NCI-H2171 (cell line): ENCODE data around the gene TMEM178A.

Source experiments
- DNase-seq: peaks from one replicate; lab custom pipeline; 2025; lab: John Stamatoyannopoulos, UW

TMEM178A gene

DNA sequence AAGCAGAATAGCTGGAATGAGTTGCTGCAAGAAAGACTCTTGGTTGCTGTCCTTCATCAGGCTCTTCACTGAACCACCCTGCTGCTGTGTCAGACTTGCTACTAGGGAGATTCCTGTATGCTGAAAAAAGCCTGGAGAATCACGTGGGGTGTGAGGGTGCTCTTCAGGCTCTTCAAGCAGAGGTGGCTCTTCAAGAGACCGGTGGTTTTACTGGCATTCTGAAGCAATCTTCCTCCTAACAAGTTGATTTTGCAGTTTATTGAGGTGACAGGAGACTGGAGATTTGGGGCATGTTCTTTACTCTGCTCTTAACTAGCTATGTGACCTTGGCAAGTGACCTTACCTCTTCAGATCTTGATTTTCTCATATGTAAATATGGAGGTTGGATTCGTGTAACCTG lies 14.1 kb downstream of the TMEM178A start:
- DNase-seq, result no peak

DNA sequence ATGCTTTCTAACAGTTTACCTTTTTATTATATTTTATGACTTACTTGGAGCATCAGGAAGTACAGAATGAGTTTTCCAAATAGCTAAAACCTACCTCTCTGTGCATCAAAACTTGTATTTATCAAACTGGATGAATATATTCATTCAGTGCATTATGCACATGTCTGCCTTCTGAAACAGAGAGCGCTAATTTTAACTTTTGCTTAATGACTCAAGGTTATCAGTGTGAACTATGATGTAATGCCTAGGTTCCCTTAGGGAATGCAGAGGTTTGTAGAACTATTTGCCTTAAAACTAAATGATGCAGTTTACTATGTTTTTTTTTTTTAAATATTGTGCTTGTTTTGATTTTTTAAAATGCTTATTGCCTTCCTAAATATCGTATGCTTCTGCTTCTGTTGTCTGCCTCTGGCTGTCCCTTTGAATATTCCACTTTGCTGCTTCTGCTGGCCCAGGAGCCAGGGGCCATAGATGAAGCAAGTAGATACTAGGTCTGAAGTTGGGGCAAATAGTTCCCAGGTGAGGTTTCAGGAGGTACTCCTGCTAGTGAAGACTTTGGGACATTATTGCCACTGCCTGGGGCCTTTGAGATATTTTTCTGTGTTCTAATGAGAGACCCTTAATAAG lies 16.5 kb downstream of the TMEM178A start:
- no peak for DNase-seq

DNA sequence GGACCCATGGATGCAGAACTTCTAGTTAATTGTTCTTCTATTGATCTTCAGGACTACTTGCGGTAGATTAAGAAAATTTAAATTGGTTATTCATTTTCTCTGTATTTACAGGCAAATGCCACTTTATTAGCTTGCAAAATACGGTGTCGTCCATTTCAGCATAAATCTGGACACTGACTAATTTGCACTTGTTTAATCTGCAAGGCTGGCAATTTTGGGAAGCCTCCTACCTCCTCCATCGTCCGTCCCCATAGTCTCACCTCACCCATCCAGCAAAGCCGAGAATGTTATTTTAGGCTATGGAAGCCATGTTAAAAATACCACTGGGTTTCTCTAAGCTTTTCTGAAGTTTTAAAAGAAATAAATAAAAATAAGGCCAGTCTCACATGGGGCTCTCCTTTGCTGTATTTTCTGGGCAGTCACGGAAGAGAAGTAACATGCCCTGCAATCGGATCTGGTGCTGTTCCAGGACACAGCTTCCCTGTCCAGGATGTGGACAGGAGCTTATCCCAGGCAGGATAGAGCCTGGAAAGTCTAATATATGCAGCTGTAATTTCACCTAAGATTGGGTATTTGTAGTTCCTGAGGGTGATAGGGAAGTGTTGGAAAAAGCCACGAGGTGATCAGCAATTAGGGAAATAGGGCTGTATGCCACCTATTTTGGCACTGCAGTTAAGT lies 17.4 kb downstream of the TMEM178A start:
- no peak for DNase-seq

DNA sequence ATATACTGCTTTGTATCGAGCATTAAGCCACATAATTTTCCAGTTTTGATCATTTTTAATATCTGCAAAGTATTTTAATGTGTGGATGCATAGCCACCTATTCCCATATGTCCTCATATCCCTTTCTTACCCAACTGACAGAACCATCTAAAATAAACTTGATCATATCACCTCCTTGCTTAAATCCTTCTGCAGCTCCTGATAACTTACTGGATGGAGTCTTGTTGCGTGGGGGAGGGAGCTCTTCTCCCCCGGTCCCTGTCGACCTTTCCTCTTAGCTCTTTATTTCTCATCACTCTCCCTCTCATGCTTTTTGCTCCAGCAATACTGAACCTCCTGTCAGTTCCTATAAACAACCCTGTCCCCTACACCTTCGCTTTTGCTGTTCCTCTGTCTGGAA lies 18.7 kb downstream of the TMEM178A start:
- DNase-seq, result no peak

DNA sequence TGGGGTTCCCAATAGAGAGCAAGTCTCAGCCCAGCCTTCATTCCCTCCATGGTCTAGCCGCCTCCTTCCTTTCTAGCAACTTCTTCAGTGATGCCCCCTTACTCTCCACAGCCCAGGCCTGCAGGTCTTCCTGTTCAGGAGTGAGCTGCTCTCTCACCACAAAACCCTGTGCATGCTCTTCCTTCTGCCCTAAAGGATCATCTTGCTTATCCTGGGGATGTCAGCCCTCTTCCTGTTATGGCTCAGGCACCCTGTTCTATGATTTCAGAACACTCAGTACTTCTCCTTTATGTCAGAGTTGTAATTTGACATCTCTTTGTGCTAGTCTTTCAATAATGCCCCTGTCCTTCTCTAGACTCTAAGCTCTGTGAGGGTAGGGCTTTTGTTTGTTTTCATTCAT lies 19.4 kb downstream of the TMEM178A start:
- DNase-seq, result no peak

DNA sequence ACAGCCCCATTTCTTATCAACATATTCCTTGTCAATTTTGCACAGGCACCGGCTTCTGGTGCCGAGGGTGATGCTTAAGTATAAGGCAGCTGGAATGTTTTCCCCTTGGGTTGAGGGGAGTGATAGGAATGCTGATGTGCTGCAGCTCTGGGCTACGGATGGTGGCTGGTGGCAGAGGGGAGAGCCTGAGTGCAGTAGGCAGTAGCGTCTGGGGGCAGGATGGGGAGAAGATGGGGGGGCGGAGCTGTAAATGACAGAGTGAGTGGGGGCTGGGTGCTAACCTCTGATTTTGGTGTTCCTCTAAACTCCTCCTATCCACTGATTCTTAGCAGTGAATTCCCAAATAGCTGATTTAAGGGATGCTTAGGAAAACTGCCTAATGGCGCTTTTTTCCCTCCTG lies 20.7 kb downstream of the TMEM178A start:
- no peak for DNase-seq

DNA sequence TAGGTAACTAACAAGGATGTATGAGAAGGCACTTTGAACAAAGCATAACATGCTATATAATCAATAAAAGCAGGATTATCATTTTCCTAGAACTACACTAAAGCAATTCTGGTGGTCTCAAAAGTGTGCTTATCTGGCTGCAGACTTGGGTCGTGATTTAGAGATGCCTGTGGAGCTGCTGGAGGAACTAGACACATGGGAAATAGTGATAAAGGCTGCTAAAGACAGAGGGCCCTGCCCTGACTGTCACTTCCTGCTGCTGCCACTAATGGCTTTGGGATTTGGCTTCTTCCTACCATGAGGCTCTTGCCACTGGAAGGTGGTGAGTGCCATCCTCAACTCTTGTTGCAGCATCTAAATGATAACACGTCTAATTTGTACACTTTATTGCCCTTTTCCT lies 22.5 kb downstream of the TMEM178A start:
- DNase-seq, result no peak

DNA sequence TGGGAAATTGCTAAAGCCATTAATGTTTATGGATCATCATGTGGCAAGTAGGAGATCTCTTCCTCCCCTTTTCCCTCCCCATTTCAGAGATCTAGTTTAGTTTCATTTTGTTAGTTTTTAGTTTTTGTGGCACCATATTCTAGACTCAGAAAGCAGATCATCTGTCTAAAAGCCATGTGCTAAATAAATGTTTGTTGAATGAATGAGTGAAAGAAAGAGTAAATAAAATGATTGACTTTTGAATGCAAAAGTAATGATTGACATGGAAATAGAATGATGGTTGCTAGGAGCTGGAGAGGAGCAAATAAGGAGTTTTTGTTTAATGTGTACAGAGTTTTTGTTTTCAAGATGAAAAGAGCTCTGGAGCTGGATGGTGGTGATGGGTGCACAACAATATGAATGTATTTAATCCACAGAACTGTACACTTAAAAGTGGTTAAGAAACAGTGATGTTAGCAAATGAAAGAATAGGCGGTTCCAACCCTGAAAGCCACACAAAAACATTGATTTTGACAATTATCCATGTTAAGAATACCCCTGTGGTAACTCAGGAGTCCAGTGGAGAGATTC lies 23.6 kb downstream of the TMEM178A start:
- no peak for DNase-seq

DNA sequence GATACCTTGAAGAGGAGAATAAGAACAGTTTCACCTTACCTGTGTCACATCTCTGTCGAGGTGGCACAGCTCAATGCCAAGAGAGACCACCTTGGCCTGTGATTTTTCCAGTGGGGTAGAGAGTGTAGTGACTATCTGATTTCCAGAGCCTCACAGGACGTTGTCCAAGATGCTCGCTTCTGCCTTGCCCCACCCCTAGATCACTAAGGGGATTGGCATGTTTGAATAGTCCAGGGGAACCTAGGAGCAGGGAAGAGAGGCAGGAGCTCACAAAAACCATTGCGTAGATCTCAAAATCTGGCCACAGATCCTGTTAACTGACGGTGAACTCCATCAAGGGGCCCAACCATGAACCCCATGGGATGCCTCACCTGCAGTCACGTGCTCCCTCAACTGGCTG lies 24.2 kb downstream of the TMEM178A start:
- no peak for DNase-seq

DNA sequence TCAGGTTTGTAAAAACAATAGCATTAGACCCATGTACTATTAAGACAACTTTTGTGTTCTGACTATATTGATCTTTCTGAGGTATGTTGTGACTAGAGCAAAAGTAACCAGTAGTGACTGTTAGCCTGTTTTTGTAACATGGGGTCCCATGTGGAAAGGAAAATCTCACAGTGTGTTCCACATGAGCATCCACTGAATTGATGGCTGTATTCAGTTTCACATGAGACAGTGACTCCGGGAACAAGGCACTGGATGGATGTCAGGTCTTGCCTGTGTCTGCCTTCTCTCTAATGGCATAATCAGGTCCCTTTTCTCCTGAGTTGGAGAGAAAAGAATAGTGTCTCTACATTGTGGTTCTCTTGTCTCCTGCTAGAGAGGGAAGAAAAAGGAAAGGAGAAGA lies 27.5 kb downstream of the TMEM178A start:
- DNase-seq, result no peak

DNA sequence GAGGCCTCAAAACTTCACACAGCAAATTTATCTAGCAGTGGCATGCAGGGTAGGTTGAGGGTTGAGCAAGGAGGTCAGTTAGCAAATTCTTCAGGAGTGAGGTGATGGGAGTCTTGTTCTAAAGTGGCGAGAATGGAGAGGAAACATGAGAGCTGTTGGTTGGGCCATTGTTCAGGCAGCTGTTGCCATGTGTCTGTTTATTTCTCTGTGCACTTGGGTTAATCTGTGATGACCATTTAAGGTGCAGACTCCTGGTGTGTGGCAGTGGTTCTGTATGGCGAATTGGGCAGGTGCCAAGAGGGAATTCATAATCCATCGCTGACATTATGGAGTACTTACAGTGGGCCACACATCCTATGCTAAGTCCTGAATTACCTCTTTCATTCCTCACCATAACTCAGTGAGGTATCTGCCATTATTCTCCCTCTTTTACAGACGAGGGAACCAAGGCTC lies 30.4 kb downstream of the TMEM178A start:
- peak; percentile 57 for DNase-seq

DNA sequence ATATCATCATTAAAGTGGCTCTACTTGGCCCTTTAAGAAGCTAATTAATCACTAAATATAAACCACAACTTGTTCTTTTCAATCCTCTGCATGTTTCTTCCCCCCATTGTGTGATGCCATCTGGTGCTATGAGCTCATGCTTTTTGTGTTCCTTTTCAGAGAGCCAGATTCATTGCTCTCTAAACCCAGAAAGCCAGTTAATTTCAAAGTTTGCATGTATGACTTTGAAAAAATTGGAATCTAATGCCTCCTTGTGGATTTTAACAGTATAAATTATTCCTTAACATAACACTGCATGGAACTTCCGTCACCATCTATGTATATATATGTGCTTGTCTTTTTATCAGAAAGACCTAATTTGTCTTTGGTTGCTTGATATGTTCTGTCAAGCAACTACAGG lies 31.1 kb downstream of the TMEM178A start:
- DNase-seq, result peak; percentile 34

DNA sequence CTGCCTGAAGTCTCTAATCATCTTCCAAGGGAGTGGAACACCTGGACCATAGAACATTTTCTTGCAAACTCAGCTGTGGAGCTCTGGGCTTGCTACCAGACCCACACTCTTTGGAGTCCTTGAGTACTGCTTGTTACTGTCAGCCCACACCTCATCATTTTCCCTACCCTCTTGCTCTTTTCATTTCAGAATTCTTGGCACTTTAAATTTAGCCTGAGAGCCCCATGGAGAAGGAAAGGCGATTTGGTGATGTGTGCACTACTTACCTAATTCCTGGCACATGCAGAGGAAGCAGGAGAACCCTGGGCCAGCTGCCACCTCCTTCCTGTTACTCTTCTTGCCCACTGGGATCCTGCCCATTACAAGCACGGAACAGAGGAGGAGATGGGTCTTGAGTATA lies 31.7 kb downstream of the TMEM178A start:
- no peak for DNase-seq

DNA sequence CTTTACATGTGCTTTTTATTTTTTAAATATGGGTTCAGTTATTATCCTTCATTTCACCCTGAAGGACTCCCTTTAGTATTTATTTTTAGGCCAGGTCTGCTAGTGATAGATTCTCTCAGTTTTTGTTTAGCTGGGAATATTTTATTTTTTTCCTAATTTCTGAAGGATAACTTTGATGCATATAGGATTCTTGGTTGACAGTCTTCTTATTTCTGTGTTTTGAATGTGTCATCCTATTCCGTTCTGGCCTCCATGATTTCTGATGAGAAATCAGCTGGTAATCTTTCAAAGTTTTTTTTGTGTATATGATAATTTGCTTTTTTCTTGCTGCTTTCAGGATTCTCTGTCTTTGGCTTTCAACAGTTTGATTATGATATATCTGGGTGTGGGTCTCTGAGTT lies 35.4 kb downstream of the TMEM178A start:
- DNase-seq, result no peak

DNA sequence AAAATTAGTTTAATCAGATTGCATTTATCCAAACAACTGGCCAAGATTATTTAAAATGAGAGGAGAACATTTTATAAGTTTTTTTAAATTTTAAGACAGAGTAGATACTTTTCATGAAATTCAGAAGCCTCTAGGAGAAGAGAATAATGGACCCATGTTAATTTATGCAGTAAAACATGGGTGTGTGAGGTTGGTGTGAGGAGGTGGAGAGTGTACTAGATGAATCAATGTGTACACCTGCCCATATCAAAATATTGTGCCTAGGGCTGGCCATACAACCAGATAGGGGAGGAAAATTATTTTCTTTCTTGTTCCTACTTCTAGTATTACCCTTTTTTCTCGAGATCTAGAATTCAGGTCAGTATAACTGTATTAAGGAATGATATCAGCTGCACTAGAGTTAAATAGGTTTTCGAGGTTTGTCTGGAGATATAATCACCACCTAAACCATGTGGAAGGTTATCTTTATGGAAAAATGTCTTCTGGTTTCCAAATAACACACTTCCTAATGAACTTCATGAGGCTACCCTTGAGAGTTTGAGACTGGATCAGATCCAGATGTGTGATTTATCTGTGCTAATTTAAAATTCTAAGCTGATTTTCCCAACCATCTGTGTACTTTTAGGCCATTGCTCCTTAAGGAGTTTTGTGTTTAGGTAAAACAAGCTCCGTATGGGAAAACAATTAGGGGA lies 37.6 kb downstream of the TMEM178A start:
- DNase-seq, result no peak

DNA sequence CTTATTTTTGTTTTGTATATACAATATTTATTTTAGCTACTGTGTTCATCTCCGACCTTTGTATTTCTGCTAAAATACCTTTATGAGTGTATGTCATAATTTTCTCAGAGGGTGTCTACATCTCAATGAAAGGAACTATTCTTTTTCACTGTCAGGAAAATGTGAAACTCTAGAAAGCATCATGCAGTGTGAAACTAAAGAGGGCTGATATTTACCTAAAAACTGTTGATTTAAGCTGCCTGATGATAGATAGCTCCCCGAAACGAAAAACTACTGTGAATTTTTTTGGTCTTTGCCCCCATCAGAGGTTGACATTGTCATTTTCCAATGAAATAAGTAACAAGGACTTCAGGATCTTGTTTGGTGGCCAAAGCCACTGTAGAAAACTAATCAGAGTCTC lies 38.8 kb downstream of the TMEM178A start:
- DNase-seq, result no peak

DNA sequence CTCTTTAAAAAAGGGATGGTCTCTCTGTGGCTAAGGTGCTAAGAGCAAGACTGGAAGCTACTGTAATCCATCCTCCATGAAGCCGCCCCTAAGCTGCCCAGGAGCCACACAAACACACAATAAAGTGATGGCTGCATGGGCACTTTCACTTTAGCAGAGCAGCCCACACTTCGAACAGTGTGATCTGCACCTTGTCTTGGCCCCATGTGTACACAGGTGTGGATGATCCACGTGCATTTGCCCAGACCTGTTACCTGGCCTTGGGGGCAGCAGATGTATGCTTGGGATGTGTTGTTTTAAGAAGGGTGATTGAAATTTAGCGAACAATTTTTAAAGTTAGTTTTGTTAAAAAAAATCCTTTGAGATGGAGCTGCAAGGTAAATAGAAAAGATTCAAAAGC lies 39.9 kb downstream of the TMEM178A start:
- DNase-seq, result no peak

DNA sequence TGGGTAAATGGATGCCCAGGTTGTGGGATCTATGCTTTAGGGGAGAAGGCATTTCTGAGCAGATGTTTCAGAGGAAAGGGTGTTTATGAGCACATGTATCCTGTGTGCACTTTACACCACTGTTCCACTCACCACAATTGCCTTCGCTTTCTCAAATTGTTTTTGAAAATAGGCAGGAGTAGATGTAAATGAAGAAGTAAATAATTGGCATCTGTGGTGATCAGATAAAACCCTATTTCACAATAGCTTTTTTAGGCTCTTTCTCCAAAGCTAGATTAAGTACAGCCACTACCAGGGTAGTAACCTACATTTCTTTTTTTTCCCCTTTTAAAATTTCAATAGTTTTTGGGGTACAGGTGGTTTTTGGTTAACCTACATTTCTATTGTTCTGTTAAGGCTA lies 40.6 kb downstream of the TMEM178A start:
- no peak for DNase-seq

DNA sequence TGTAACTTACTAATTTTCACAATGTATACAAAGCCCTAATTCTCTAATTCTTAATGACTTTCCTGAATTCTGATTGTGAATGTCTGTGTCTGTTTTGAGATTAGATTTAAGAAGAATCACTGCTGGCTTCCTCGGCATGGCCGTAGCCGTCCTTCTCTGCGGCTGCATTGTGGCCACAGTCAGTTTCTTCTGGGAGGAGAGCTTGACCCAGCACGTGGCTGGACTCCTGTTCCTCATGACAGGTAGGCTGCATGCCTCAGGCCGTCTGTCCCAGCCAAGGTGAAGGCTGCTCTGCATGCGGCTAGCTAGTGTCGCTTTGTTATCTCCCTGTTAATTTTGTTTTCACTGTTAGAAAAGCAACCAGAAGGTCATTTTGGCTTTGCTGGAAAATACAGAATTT lies 41.2 kb downstream of the TMEM178A start:
- no peak for DNase-seq

DNA sequence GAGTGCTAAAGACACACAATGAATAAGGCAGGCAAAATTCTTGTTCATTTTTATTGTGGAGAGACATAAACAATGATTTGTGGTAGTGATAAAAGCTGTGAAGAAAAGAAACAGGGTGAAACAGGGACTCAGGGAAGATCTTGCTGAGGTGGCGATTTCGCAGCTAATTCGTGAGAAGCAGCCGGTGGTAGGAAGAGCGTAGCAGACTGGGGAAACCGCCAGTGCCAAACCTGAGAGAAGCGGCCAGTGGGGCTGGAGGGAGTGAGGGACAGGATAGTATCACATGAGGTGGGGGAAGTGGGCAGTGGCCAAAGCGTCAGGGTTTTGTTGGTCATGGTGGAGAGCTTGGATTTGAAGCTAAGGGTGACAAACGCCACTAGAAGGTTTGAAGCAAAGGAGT lies 42.3 kb downstream of the TMEM178A start:
- DNase-seq, result no peak

DNA sequence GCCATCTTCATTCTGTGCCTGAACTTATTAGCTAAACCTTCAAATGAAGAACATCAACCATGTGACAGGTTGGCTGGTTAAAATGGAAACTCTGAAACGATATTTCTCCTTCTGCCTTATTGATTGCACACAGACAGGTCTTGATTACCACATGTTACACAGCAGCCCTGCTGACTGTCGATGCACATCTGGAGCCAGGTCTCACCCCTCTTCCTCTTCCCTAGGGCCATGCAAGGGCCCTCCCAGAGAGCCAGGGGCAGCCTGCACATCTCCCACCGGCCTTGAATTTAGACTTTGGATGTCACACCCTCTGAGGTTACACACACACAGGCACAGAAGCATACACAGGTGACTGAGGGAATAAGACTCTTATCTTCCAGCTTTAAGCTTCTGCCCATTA lies 45.1 kb downstream of the TMEM178A start:
- no peak for DNase-seq

DNA sequence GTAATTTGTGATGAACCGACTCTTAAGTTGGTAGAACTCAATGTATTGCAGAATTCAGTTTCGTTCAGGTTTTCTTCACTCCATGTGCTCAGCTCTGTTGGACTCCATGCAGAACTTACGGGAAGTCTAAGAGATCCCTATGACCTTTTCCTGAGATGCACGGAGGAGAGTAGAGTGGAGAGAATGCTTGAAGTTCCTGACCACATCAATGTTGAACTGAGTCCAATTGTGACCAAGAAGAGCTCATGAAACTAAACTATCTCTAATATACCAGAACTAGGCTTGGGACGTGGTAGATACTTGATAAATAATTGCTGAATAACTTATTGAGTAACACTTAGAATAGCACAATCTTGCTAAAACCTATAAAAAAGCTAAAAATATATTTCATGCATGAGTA lies 47.2 kb downstream of the TMEM178A start:
- DNase-seq, result no peak

DNA sequence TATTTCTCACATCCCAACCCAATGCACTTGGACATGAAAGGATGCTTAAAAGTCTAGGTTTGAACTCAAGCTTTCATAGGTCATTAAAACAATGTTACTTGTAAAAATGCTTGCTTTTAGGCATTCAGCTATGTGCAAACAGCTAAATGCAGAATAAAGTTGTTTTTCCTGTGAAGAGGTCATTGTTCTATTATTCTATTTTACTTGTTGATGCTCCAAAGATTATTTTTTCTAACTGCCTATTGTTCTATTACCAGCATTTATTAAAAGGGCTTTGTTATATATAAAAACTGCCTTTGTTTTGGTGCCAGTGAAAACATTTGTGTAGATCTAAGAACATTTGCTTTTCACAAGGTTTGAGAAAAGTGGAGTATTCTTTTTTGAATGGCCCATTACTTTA lies 49.4 kb downstream of the TMEM178A start:
- no peak for DNase-seq
